Caco-2 (cell line): ENCODE measurements around the gene SRP19. TPM values are rescaled to one million over a fixed set of nuclear protein-coding genes. Genes with fewer than 3 reads are reported as not detected.
A peak's percentile ranks its signal among the peaks of the same experiment; 100 is the strongest.

Experiments
- BruUV-seq: library from RNA; stranded (reverse); fragments of 400-500 nt; replicated peaks from 2 replicates; lab custom pipeline; 2021; lab: Mats Ljungman, UMichigan
- CTCF ChIA-PET: fragments of 300-600 bp; sonication (Branson Sonifier 250); formaldehyde crosslinking; loops from one replicate; lab custom pipeline; 2022; ENCODE audit warnings: antibody characterized with exemption; lab: Charles Lee
- POLR2A ChIA-PET: fragments of 300-600 bp; sonication (Branson Sonifier 250); formaldehyde crosslinking; loops from one replicate; lab custom pipeline; 2022; ENCODE audit warnings: antibody characterized with exemption; lab: Charles Lee
- DNase-seq, 2 experiments: peaks; one replicate each; pipeline versions ENCODE4 v3.0.0 to v3.0.0-alpha.2; 2020 to 2022
- H3K27me3 ChIP-seq: replicated peaks from 2 replicates; pipeline ENCODE4 v1.6.0; 2011; ENCODE audit warnings: low read length; ENCODE audit not compliant: control insufficient read depth, insufficient read depth
- H3K36me3 ChIP-seq: 2 replicates; pipeline ENCODE4 v1.5.1; 2011; ENCODE audit warnings: low read length; ENCODE audit not compliant: control insufficient read depth, insufficient read depth
- H3K4me1 ChIP-seq: fragments of 250-450 bp; sonication (Bioruptor Pico); 2 replicates; pipeline ENCODE4 v1.5.1; 2020; ENCODE audit warnings: mild to moderate bottlenecking
- H3K4me3 ChIP-seq: 2 replicates; pipeline ENCODE4 v1.5.1; 2011; ENCODE audit warnings: low read depth, mild to moderate bottlenecking, control low read depth, low read length
- H3K9me3 ChIP-seq: fragments of 250-450 bp; sonication (Bioruptor Pico); 2 replicates; pipeline ENCODE4 v1.5.1; 2020; ENCODE audit warnings: mild to moderate bottlenecking, moderate library complexity
- H3K27ac Mint-ChIP-seq: one replicate; pipeline ENCODE4 v1.8.0; 2022; ENCODE audit warnings: mixed read lengths; ENCODE audit not compliant: unreplicated experiment
- H3K27me3 Mint-ChIP-seq: one replicate; pipeline ENCODE4 v1.8.0; 2022; ENCODE audit warnings: mixed read lengths; ENCODE audit not compliant: insufficient read depth, unreplicated experiment
- H3K36me3 Mint-ChIP-seq: one replicate; pipeline ENCODE4 v1.8.0; 2022; ENCODE audit warnings: mild to moderate bottlenecking, mixed read lengths; ENCODE audit not compliant: insufficient read depth, unreplicated experiment
- H3K4me1 Mint-ChIP-seq: one replicate; pipeline ENCODE4 v1.8.0; 2022; ENCODE audit warnings: low read depth, mixed read lengths; ENCODE audit not compliant: unreplicated experiment
- H3K4me3 Mint-ChIP-seq: one replicate; pipeline ENCODE4 v1.8.0; 2022; ENCODE audit warnings: mild to moderate bottlenecking, moderate library complexity, mixed read lengths; ENCODE audit not compliant: unreplicated experiment
- H3K9me3 Mint-ChIP-seq: one replicate; pipeline ENCODE4 v1.8.0; 2022; ENCODE audit warnings: mixed read lengths; ENCODE audit not compliant: unreplicated experiment
- intact Hi-C: fragments of 100-400 bp; cut with micrococcal nuclease; formaldehyde crosslinking; loops from one replicate; pipeline ENCODE4 v1.10.0; 2022; ENCODE audit not compliant: unreplicated experiment
- total RNA-seq: library from RNA; stranded (reverse); gene quantifications from 2 replicates; pipeline ENCODE4 v1.2.3, GENCODE V29; 2022
- TF ChIP-seq, protein P1 (sequence below), 2 experiments: fragments of 200-600 bp in 1 of 2; IDR thresholded peaks; 1 replicate in 1 of 2; 2 replicates in 1 of 2; pipeline versions ENCODE4 v1.5.1 to v1.8.0; 2011 to 2022; ENCODE audit warnings: antibody characterized with exemption in 1 of 2, control low read depth in 1 of 2, inconsistent platforms in 1 of 2, low read depth in 1 of 2, low read length in 1 of 2, mild to moderate bottlenecking in 1 of 2, moderate library complexity in 1 of 2; ENCODE audit not compliant: insufficient read depth in 1 of 2, severe bottlenecking in 1 of 2, unreplicated experiment in 1 of 2

SRP19 gene
- total RNA-seq, 1 experiment from 2014 or later, result 65.1 TPM

DNA sequence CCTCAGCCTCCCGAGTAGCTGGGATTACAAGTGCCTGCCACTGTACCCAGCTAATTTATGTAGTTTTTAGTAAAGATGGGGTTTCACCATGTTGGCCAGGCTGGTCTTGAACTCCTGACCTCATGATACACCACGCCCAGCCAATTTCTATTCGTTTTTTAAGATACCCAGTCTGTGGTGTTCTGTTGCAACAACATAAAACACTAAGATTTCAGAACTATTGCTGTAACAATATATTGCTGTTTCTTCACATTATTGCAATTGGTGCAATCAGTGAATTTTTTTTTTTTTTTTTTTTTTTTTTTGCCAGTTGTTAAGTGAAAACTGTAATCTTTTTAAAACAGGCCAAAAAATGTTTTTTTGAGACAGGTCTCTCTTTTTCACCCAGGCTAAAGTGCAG, 9.9 kb downstream of the SRP19 start:
- no peaks in the 10 kb centered on the region for H3K27me3 ChIP-seq
- Mint-ChIP-seq H3K27me3 (no peaks in the 10 kb centered on the region), H3K36me3 (peaks cover 84% of the 10 kb centered on the region), H3K27ac (no peak overlapping the region), H3K4me1 (peaks cover 6% of the 10 kb centered on the region), H3K9me3 (no peaks in the 10 kb centered on the region), H3K4me3 (no peak overlapping the region)
- H3K4me3 ChIP-seq, result no peak overlapping the region
- no peak for DNase-seq
- ChIA-PET CTCF (no interaction called here), POLR2A (no interaction called here)
- no peaks in the 10 kb centered on the region for H3K9me3 ChIP-seq
- peaks cover 1% of the 10 kb centered on the region for H3K36me3 ChIP-seq
- intact Hi-C loops, result no loop called here
- TF ChIP-seq, protein P1, sequence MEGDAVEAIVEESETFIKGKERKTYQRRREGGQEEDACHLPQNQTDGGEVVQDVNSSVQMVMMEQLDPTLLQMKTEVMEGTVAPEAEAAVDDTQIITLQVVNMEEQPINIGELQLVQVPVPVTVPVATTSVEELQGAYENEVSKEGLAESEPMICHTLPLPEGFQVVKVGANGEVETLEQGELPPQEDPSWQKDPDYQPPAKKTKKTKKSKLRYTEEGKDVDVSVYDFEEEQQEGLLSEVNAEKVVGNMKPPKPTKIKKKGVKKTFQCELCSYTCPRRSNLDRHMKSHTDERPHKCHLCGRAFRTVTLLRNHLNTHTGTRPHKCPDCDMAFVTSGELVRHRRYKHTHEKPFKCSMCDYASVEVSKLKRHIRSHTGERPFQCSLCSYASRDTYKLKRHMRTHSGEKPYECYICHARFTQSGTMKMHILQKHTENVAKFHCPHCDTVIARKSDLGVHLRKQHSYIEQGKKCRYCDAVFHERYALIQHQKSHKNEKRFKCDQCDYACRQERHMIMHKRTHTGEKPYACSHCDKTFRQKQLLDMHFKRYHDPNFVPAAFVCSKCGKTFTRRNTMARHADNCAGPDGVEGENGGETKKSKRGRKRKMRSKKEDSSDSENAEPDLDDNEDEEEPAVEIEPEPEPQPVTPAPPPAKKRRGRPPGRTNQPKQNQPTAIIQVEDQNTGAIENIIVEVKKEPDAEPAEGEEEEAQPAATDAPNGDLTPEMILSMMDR (IDR thresholded peaks at IDR 0.05; ENCODE audit: insufficient read depth in 1 of 2, low read depth in 1 of 2, low read length in 1 of 2, severe bottlenecking in 1 of 2, unreplicated experiment in 1 of 2), result no peak
- no TSS peak for BruUV-seq
- no peaks in the 10 kb centered on the region for H3K4me1 ChIP-seq

DNA sequence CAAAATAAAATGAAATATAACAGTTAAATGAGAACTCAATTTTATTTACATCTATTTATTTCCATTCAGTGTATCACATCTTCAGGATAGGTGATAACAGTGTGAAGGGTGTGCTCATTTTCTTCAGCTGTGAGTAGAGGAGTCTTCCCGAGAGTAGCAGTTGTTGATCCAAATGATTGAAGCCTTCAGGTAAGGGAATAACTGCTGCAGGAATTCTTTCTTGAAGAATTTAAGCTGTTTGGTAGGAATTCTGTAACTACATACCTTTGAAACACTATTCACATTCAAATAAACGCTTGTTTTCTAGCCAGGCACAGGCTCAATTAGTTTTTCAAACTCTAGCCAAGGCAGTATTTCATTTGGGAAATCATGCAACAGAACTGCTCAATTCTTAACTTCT, 15.3 kb downstream of the SRP19 start:
- Histone ChIP-seq H3K27me3 (no peaks in the 10 kb centered on the region), H3K4me3 (no peak overlapping the region), H3K36me3 (no peaks in the 10 kb centered on the region), H3K9me3 (no peaks in the 10 kb centered on the region), H3K4me1 (peaks cover 19% of the 10 kb centered on the region)
- CTCF ChIA-PET, result no interaction called here
- Mint-ChIP-seq H3K36me3 (peaks cover 51% of the 10 kb centered on the region), H3K27ac (no peak overlapping the region), H3K4me1 (peaks cover 18% of the 10 kb centered on the region), H3K27me3 (no peaks in the 10 kb centered on the region), H3K4me3 (no peak overlapping the region), H3K9me3 (no peaks in the 10 kb centered on the region)
- POLR2A ChIA-PET, result no interaction called here
- TF ChIP-seq, protein P1 (IDR thresholded peaks at IDR 0.05; ENCODE audit: insufficient read depth in 1 of 2, low read depth in 1 of 2, low read length in 1 of 2, severe bottlenecking in 1 of 2, unreplicated experiment in 1 of 2), result no peak
- no peak for DNase-seq
- intact Hi-C loops, result no loop called here
- BruUV-seq, result no TSS peak

DNA sequence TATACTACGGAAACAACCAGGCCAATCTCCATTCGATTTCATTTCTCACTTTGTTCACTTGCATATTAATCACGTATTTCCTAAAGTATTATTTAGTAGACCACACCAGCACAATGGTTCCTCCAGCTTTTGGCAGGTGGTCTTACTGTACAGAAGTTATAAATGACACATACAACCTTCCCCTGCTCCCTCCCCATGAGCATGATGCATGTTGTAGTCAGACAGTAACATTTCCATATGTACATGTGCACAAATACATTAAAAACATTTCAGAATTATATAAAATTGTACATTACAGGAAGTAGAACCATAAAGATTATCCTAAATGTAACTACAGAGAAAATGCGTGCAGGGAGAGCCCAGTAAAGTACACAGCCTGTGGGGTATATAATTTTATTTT, 17.0 kb downstream of the SRP19 start:
- CTCF ChIA-PET, result no interaction called here
- Mint-ChIP-seq H3K4me3 (no peak overlapping the region), H3K9me3 (no peaks in the 10 kb centered on the region), H3K4me1 (peaks cover 12% of the 10 kb centered on the region), H3K27me3 (no peaks in the 10 kb centered on the region), H3K27ac (peak overlapping the region; percentile 30), H3K36me3 (peaks cover 43% of the 10 kb centered on the region)
- intact Hi-C loops, result no loop called here
- TF ChIP-seq, protein P1 (IDR thresholded peaks at IDR 0.05; ENCODE audit: insufficient read depth in 1 of 2, low read depth in 1 of 2, low read length in 1 of 2, severe bottlenecking in 1 of 2, unreplicated experiment in 1 of 2), result no peak
- Histone ChIP-seq H3K9me3 (no peaks in the 10 kb centered on the region), H3K27me3 (no peaks in the 10 kb centered on the region), H3K4me1 (peaks cover 19% of the 10 kb centered on the region), H3K4me3 (no peak overlapping the region), H3K36me3 (no peaks in the 10 kb centered on the region)
- BruUV-seq, result no TSS peak
- POLR2A ChIA-PET, result no interaction called here
- DNase-seq, result no peak
